ENCODE data around the gene ANKFY1. TPM values are rescaled to one million over a fixed set of nuclear protein-coding genes. Genes with fewer than 3 reads are reported as not detected.
"Not testable (repeated sequence)": the region's sequence is repeated elsewhere in the genome, so short reads cannot be mapped to it uniquely, and the experiment has no call there.

The ANKFY1 gene
- total RNA-seq, 1 donor from 2014 or later: 22.6 TPM

DNA sequence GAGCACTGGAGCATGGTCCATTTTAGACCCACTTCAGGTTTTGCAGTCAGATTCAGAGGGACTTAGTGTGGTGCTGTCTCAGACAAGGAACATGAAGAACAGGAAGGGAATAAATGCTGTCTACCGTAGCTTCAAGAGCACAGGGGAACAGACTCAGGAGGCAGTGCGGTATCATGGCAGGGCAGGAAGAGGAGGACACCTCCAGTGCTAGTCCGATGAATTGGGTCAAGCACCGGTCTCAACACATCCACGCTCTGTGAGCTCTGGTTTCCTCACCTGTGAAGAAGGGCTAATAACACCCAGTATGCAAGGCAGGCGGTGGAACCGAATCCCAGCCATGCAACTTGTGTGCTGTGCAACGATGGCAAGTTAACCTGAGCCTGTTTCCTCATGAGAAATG, 3.6 kb upstream of the ANKFY1 start:
- TF ChIP-seq, protein P1, sequence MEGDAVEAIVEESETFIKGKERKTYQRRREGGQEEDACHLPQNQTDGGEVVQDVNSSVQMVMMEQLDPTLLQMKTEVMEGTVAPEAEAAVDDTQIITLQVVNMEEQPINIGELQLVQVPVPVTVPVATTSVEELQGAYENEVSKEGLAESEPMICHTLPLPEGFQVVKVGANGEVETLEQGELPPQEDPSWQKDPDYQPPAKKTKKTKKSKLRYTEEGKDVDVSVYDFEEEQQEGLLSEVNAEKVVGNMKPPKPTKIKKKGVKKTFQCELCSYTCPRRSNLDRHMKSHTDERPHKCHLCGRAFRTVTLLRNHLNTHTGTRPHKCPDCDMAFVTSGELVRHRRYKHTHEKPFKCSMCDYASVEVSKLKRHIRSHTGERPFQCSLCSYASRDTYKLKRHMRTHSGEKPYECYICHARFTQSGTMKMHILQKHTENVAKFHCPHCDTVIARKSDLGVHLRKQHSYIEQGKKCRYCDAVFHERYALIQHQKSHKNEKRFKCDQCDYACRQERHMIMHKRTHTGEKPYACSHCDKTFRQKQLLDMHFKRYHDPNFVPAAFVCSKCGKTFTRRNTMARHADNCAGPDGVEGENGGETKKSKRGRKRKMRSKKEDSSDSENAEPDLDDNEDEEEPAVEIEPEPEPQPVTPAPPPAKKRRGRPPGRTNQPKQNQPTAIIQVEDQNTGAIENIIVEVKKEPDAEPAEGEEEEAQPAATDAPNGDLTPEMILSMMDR (IDR thresholded peaks at IDR 0.05; ENCODE audit: insufficient read depth, low read length, severe bottlenecking): no peak
- no peak overlapping the region for H3K4me3 ChIP-seq (ENCODE audit: low read depth, low read length)
- FAIRE-seq (no peak), DNase-seq (ENCODE audit: low read depth) (no peak)
- peaks cover 4% of the 10 kb centered on the region for H3K36me3 ChIP-seq (ENCODE audit: control insufficient read depth, insufficient read depth, low read length)
- H3K27me3 ChIP-seq (ENCODE audit: control insufficient read depth, insufficient read depth, low read length): no peaks in the 10 kb centered on the region

DNA sequence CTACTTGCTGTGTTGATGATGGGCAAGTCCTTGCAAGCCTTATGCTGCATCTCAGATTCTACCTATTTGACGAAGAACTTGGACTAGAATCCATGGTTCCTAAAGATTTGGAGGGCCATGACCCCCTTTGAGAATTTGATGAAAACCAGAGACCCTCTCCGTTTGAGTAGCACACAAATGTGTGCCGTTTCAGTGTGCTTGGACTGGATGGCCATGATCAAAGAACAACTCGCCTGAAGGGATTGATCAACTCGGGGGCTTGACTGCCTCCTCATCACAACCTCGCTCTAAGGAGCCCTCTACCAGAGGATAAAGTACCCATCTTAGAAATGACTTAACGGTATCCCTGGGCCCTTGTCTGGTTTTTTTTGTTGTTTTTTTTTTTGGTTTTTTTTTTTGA, 2.8 kb upstream of the ANKFY1 start:
- Histone ChIP-seq H3K4me3 (ENCODE audit: low read depth, low read length) (no peak overlapping the region), H3K36me3 (ENCODE audit: control insufficient read depth, insufficient read depth, low read length) (peaks cover 2% of the 10 kb centered on the region), H3K27me3 (ENCODE audit: control insufficient read depth, insufficient read depth, low read length) (no peaks in the 10 kb centered on the region)
- DNase-seq (ENCODE audit: low read depth) (peak; percentile 45), FAIRE-seq (no peak)
- TF ChIP-seq, protein P1 (IDR thresholded peaks at IDR 0.05; ENCODE audit: insufficient read depth, low read length, severe bottlenecking): no peak

DNA sequence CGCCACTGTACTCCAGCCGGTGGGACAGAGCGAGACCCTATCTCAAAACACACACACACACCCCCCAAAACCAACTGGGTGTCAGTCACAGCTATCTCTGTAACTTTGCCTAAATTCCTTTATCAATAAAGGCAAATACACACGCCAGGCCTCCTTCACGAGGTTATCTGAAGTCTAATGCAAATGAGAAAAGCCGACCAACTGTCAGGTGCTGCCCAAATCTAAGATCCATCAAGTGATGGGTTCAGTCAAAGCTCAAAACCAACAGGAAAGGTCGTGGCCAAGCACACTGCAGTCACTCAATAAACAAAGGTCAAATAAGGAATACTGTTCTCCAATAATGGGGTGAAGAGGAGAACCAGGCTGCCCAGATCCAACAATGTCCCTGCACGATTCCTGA, 1.1 kb downstream of the ANKFY1 start:
- Histone ChIP-seq H3K36me3 (ENCODE audit: control insufficient read depth, insufficient read depth, low read length) (peaks cover 1% of the 10 kb centered on the region), H3K4me3 (ENCODE audit: low read depth, low read length) (peak overlapping the region; percentile 81), H3K27me3 (ENCODE audit: control insufficient read depth, insufficient read depth, low read length) (no peaks in the 10 kb centered on the region)
- TF ChIP-seq, protein P1 (IDR thresholded peaks at IDR 0.05; ENCODE audit: insufficient read depth, low read length, severe bottlenecking): no peak
- FAIRE-seq (no peak), DNase-seq (ENCODE audit: low read depth) (no peak)

DNA sequence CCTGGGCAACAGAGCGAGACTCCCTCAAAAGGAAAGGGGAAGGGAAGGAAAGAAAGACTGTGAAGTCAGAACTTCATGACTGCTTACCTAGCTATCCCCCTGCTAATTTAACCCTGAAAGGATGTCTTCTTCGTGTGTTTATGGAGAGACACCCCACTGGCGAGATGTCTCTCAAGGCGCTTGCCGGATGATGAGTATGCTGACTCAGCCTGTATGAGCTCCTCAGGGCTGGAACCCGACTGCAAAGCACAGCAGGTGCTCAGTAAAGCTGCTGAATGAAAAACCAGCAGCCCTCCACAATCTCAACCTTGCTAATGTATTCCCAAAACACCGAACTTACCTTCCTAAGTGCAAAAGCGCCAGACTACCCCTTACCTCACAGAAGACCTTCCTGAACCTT, 2.3 kb downstream of the ANKFY1 start:
- Histone ChIP-seq H3K36me3 (ENCODE audit: control insufficient read depth, insufficient read depth, low read length) (peaks cover 1% of the 10 kb centered on the region), H3K4me3 (ENCODE audit: low read depth, low read length) (no peak overlapping the region), H3K27me3 (ENCODE audit: control insufficient read depth, insufficient read depth, low read length) (no peaks in the 10 kb centered on the region)
- DNase-seq (ENCODE audit: low read depth) (no peak), FAIRE-seq (no peak)
- TF ChIP-seq, protein P1 (IDR thresholded peaks at IDR 0.05; ENCODE audit: insufficient read depth, low read length, severe bottlenecking): no peak

DNA sequence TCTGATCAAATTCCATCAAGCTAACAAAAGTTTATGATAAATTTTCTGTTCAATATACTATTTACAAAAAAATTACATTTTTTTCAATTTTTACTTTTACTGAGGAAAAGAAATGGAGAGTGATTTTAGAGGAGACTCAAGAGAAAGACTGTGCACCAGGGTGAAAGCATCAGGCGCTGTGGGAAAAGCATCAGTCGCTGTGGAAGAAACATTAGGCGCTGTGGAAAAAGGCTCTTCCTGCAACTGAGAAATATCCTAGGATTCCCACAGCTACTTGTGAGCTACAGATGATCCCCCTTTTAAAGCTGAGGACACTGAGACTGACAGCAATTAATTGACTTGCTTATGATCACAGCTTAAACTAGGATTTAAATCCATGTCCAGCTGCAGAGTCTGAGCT, 4.9 kb downstream of the ANKFY1 start:
- FAIRE-seq (no peak), DNase-seq (ENCODE audit: low read depth) (no peak)
- Histone ChIP-seq H3K4me3 (ENCODE audit: low read depth, low read length) (no peak overlapping the region), H3K36me3 (ENCODE audit: control insufficient read depth, insufficient read depth, low read length) (peaks cover 1% of the 10 kb centered on the region), H3K27me3 (ENCODE audit: control insufficient read depth, insufficient read depth, low read length) (no peaks in the 10 kb centered on the region)
- TF ChIP-seq, protein P1 (IDR thresholded peaks at IDR 0.05; ENCODE audit: insufficient read depth, low read length, severe bottlenecking): no peak

DNA sequence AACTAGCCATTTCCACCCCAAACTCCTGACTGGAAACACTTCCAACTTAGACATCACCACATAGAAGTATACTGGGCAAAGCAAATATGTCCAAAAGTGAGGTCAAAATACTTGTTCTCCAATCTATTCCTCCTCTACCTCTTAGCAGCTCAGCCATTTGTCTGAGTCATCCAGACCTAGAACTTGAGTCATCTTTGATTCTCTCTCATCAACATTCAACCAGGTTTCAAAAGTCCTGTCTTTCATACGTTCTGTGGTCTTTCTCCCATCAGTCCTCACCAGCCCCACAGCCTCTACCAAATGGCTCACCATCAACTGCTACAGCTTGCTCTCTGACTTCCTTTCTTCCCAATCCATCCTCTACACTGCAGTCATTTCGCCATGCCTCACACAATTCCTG, 6.8 kb downstream of the ANKFY1 start:
- Histone ChIP-seq H3K4me3 (ENCODE audit: low read depth, low read length) (no peak overlapping the region), H3K36me3 (ENCODE audit: control insufficient read depth, insufficient read depth, low read length) (peaks cover 1% of the 10 kb centered on the region), H3K27me3 (ENCODE audit: control insufficient read depth, insufficient read depth, low read length) (no peaks in the 10 kb centered on the region)
- DNase-seq (ENCODE audit: low read depth): peak; percentile 58
- FAIRE-seq: no peak
- TF ChIP-seq, protein P1 (IDR thresholded peaks at IDR 0.05; ENCODE audit: insufficient read depth, low read length, severe bottlenecking): no peak

DNA sequence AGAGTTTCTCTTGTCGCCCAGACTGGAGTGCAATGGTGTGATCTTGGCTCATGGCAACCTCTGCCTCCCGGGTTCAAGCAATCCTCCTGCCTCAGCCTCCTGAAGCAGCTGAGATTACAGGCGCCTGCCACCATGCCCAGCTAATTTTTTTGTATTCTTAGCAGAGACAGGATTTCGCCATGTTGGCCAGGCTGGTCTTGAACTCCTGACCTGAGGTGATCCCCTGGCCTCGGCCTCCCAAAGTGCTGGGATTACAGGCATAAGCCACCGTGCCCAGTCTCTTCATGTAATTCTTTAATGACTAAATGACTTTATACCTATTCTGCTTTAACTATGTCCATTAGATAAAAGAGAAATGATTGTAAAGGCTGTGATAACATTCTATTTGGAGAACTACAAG, 8.5 kb downstream of the ANKFY1 start:
- not testable (repeated sequence) for H3K4me3 ChIP-seq (ENCODE audit: low read depth, low read length); H3K36me3 ChIP-seq (ENCODE audit: control insufficient read depth, insufficient read depth, low read length); H3K27me3 ChIP-seq (ENCODE audit: control insufficient read depth, insufficient read depth, low read length); FAIRE-seq; DNase-seq (ENCODE audit: low read depth)

All from bronchial epithelial cell (primary cell).